ENCODE results near the gene OR4D9. TPM values are rescaled to one million over a fixed set of nuclear protein-coding genes. Genes with fewer than 3 reads are reported as not detected.

Gene OR4D9
- total RNA-seq, 1 experiment from 2014 or later, result not detected

- Mint-ChIP-seq H3K27me3 (ENCODE audit: low read depth) (peaks cover 6% of the 10 kb centered on the region), H3K27ac (no peak overlapping the region), H3K36me3 (ENCODE audit: insufficient read depth in 1 of 3, low read depth in 3 of 3) (peaks cover 0 to 2% (median 0%) of the 10 kb centered on the region in 3 experiments; a peak in 2 of 7 replicates), H3K9me3 (peaks cover 4% of the 10 kb centered on the region in 2 experiments; a peak in 3 of 5 replicates), H3K4me3 (no peak overlapping the region), H3K4me1 (peaks cover 14 to 24% of the 10 kb centered on the region in 2 experiments)
- H3K4me1 ChIP-seq (ENCODE audit: insufficient read depth, low read length), result no peaks in the 10 kb centered on the region
- no peak overlapping the region for H3T11ph ChIP-seq (ENCODE audit: low read length)
- no peak for TF ChIP-seq CTCF (conservative IDR thresholded peaks at IDR 0.05)
- WGBS (ENCODE audit: extremely low coverage, insufficient read length, low lambda C conversion rate), result no CpG with 5 or more reads among the region's 3 CpGs
- peak; percentile 22 for DNase-seq
- H3K56ac ChIP-seq (ENCODE audit: insufficient read length, low read depth, low read length), result no peak overlapping the region
- H3K27ac ChIP-seq (ENCODE audit: insufficient read length, low read depth, low read length), result no peak overlapping the region
- no peak overlapping the region for H4K5ac ChIP-seq (ENCODE audit: insufficient read length, low read depth, low read length)
- H4K91ac ChIP-seq (ENCODE audit: insufficient read length, low read depth, low read length), result no peak overlapping the region
- H2AK5ac ChIP-seq (ENCODE audit: insufficient read length, low read length), result no peak overlapping the region
- no peak overlapping the region for H3K23ac ChIP-seq (ENCODE audit: insufficient read length, low read depth, low read length)
- H3K9ac ChIP-seq (ENCODE audit: extremely low read depth, insufficient read length, low read length), result no peak overlapping the region
- no peak overlapping the region for H2BK15ac ChIP-seq (ENCODE audit: low read depth, low read length)
- H3K9me3 ChIP-seq (ENCODE audit: control insufficient read depth, low read depth, low read length), result no peaks in the 10 kb centered on the region
- no peak overlapping the region for H2BK5ac ChIP-seq (ENCODE audit: insufficient read length, low read length)
- H2AFZ ChIP-seq (ENCODE audit: low read length), result no peak overlapping the region
- no peaks in the 10 kb centered on the region for H3K79me2 ChIP-seq (ENCODE audit: insufficient read depth, low read length)
- H4K20me1 ChIP-seq (ENCODE audit: control insufficient read depth, insufficient read depth, insufficient read length), result no peaks in the 10 kb centered on the region
- no peaks in the 10 kb centered on the region for H3K27me3 ChIP-seq (ENCODE audit: insufficient read depth, low read length)
- H3K23me2 ChIP-seq (ENCODE audit: insufficient read length, low read depth, low read length, poor library complexity, severe bottlenecking), result peaks cover 8% of the 10 kb centered on the region
- no peak overlapping the region for H3K18ac ChIP-seq (ENCODE audit: insufficient read length, low read depth, low read length)
- H3K79me1 ChIP-seq (ENCODE audit: insufficient read depth, low read depth, low read length, poor library complexity, severe bottlenecking), result no peaks in the 10 kb centered on the region
- no peak overlapping the region for H2BK120ac ChIP-seq (ENCODE audit: low read depth, low read length, poor library complexity, severe bottlenecking)
- H3K4ac ChIP-seq (ENCODE audit: low read depth, low read length), result no peak overlapping the region
- no peak overlapping the region for H3K14ac ChIP-seq (ENCODE audit: insufficient read depth, low read length)
- H3K4me2 ChIP-seq (ENCODE audit: insufficient read depth, insufficient read length, low read length), result no peak overlapping the region
- H2BK20ac ChIP-seq (ENCODE audit: low read depth, low read length, poor library complexity, severe bottlenecking), result no peak overlapping the region
- H2BK12ac ChIP-seq (ENCODE audit: insufficient read length, low read depth, low read length), result no peak overlapping the region
- no peak overlapping the region for H4K8ac ChIP-seq (replicated peaks; ENCODE audit: insufficient read length, low read depth, low read length)
Observed at GRCh38 chr11:59562292-59562691, 51.0 kb downstream of the OR4D9 start.

Other genes starting within 250 kb of the OR4D9 start
- gene OR5AN1, start 152.6 kb upstream of the OR4D9 start, total RNA-seq (2021), result not detected in 2 replicates
- gene OR5A2, start 85.1 kb upstream of the OR4D9 start, total RNA-seq (2021), result not detected in 2 replicates
- not detected in 2 replicates for gene OR5A1, start 75.1 kb upstream of the OR4D9 start, total RNA-seq (2021)
- gene OR4D6, start 54.6 kb upstream of the OR4D9 start, total RNA-seq (2021), result not detected in 2 replicates
- gene OR4D10, start 38.2 kb upstream of the OR4D9 start, total RNA-seq (2021), result not detected in 2 replicates
- gene OR4D11, start 8.0 kb upstream of the OR4D9 start, total RNA-seq (2021), result not detected in 2 replicates
- gene OSBP, start 104.2 kb downstream of the OR4D9 start, total RNA-seq (2021), result 46.7 and 48.5 TPM in 2 replicates
- 31.4 and 32.5 TPM in 2 replicates for gene PATL1, start 157.5 kb downstream of the OR4D9 start, total RNA-seq (2021)
- not detected in 2 replicates for gene OR10V1, start 202.3 kb downstream of the OR4D9 start, total RNA-seq (2021)
- gene STX3, start 243.8 kb downstream of the OR4D9 start, total RNA-seq (2021), result 37.7 and 41.0 TPM in 2 replicates

Data from H9 (cell line).